GM12878 (cell line): Measurements from ENCODE around the gene CDH2. TPM values are rescaled to one million over a fixed set of nuclear protein-coding genes. Genes with fewer than 3 reads are reported as not detected.

Experiments used
- ATAC-seq: fragments of 200-7000 bp; cut with Tn5 transposase; 3 replicates; pipeline ENCODE4 v1.9.1; 2020; ENCODE audit warnings: mild to moderate bottlenecking, moderate library complexity
- BruUV-seq: library from RNA; stranded (reverse); fragments of 400-500 nt; replicated peaks from 2 replicates; lab custom pipeline; 2021; lab: Mats Ljungman, UMichigan
- CTCF ChIA-PET: fragments of 300-600 bp; sonication (Branson Sonifier 250); formaldehyde crosslinking; extraction: SDS; loops from one replicate; lab custom pipeline; 2021; ENCODE audit warnings: inconsistent platforms; lab: Yijun Ruan, JAX
- POLR2A ChIA-PET: fragments of 350-600 bp; formaldehyde crosslinking; extraction: SDS; loops from one replicate; lab custom pipeline; 2021; ENCODE audit warnings: inconsistent platforms; lab: Charles Lee
- RAD21 ChIA-PET: fragments of 300-600 bp; sonication (Branson Sonifier 250); formaldehyde crosslinking; loops from one replicate; lab custom pipeline; 2023; ENCODE audit warnings: antibody characterized with exemption; ENCODE audit not compliant: unreplicated experiment; lab: Charles Lee
- SMC1A ChIA-PET: fragments of 300-600 bp; sonication (Branson Sonifier 250); formaldehyde crosslinking; loops from one replicate; lab custom pipeline; 2023; ENCODE audit not compliant: unreplicated experiment, uncharacterized antibody; lab: Charles Lee
- DNase-seq: peaks from one replicate; pipeline ENCODE4 v3.0.0-alpha.2; 2011; ENCODE audit warnings: low read depth, low spot score
- FAIRE-seq: peaks from 3 replicates; lab custom pipeline; 2011; peaks lifted over from hg19 to GRCh38; lab: Jason Lieb, UNC
- H2AFZ ChIP-seq: 2 replicates; pipeline ENCODE4 v1.6.0; 2011; ENCODE audit warnings: low read depth, low read length, control low read depth; ENCODE audit not compliant: control insufficient read depth
- H3K27ac ChIP-seq: 2 replicates; pipeline ENCODE4 v1.5.1; 2011; ENCODE audit warnings: control low read depth; ENCODE audit not compliant: control insufficient read depth, insufficient read depth
- H3K27me3 ChIP-seq, 2 experiments: replicated peaks in 1 of 2; 2 replicates each; pipeline versions ENCODE4 v1.6.0 to v1.6.1; 2011; ENCODE audit warnings: low read length in 1 of 2; ENCODE audit not compliant: control insufficient read depth in 2 of 2, insufficient read depth in 2 of 2
- H3K36me3 ChIP-seq, 2 experiments: 2 replicates each; pipeline ENCODE4 v1.5.1; 2011; ENCODE audit warnings: low read length in 1 of 2; ENCODE audit not compliant: control insufficient read depth in 2 of 2, insufficient read depth in 2 of 2
- H3K4me1 ChIP-seq: 2 replicates; pipeline ENCODE4 v1.6.1; 2011; ENCODE audit warnings: mild to moderate bottlenecking, low read length, moderate library complexity, mixed read lengths; ENCODE audit not compliant: control insufficient read depth, insufficient read depth
- H3K4me2 ChIP-seq: 2 replicates; pipeline ENCODE4 v1.6.0; 2011; ENCODE audit warnings: control low read depth; ENCODE audit not compliant: control insufficient read depth, insufficient read depth
- H3K4me3 ChIP-seq: fragments of 200-600 bp; sonication (generic); 2 replicates; pipeline ENCODE4 v1.5.1; 2016
- H3K79me2 ChIP-seq: 2 replicates; pipeline ENCODE4 v1.6.0; 2011; ENCODE audit warnings: low read length; ENCODE audit not compliant: control insufficient read depth, insufficient read depth
- H3K9ac ChIP-seq: 2 replicates; pipeline ENCODE4 v1.8.0; 2011; ENCODE audit warnings: low read length, control low read depth, mixed read lengths; ENCODE audit not compliant: control insufficient read depth, insufficient read depth
- H3K9me3 ChIP-seq: replicated peaks from 3 replicates; pipeline ENCODE4 v1.5.1; 2011; ENCODE audit warnings: mild to moderate bottlenecking, low read length; ENCODE audit not compliant: control insufficient read depth, insufficient read depth
- H4K20me1 ChIP-seq: 2 replicates; pipeline ENCODE4 v1.6.0; 2011; ENCODE audit not compliant: control insufficient read depth, insufficient read depth
- ATF3 ChIP-seq: IDR thresholded peaks from 2 replicates; pipeline ENCODE4 v1.6.1; 2011; ENCODE audit warnings: low read depth, mild to moderate bottlenecking, low read length, moderate library complexity, borderline replicate concordance; ENCODE audit errors: extremely low read depth
- CBX5 ChIP-seq: sonication (generic); IDR thresholded peaks from 2 replicates; pipeline ENCODE4 v1.6.1; 2016; ENCODE audit warnings: low read depth, moderate library complexity, mild to moderate bottlenecking, inconsistent platforms
- CEBPZ ChIP-seq: fragments of 150-350 bp; IDR thresholded peaks from 2 replicates; pipeline ENCODE4 v1.6.1; 2016; ENCODE audit warnings: low read depth, low read length
- CTCF ChIP-seq, 3 experiments: IDR thresholded peaks in 2 of 3; conservative IDR thresholded peaks in 1 of 3; 2 replicates each; pipeline ENCODE4 v1.5.1; 2011; ENCODE audit warnings: low read depth in 3 of 3, low read length in 3 of 3, mild to moderate bottlenecking in 3 of 3, control low read depth in 2 of 3, moderate library complexity in 2 of 3, inconsistent platforms in 1 of 3, mixed read lengths in 1 of 3; ENCODE audit not compliant: control insufficient read depth in 2 of 3, insufficient read depth in 1 of 3; ENCODE audit errors: extremely low read depth in 1 of 3
- ESRRA ChIP-seq: IDR thresholded peaks from 2 replicates; pipeline ENCODE4 v1.6.1; 2012; ENCODE audit warnings: mild to moderate bottlenecking, low read length, improper control_type of control experiment
- KDM1A ChIP-seq: fragments of 200-600 bp; sonication (generic); IDR thresholded peaks from 2 replicates; pipeline ENCODE4 v1.6.1; 2016; ENCODE audit warnings: borderline replicate concordance
- MYB ChIP-seq: fragments of 150-350 bp; IDR thresholded peaks from 2 replicates; pipeline ENCODE4 v1.6.1; 2014; ENCODE audit warnings: mild to moderate bottlenecking, low read depth, low read length, borderline replicate concordance
- NFIC ChIP-seq: IDR thresholded peaks from 2 replicates; pipeline ENCODE4 v1.6.1; 2012; ENCODE audit warnings: low read depth, mild to moderate bottlenecking, inconsistent platforms, low read length, moderate library complexity
- RAD51 ChIP-seq: fragments of 450-650 bp; IDR thresholded peaks from 2 replicates; pipeline ENCODE4 v1.6.1; 2016; ENCODE audit warnings: moderate library complexity, mild to moderate bottlenecking, inconsistent platforms
- SUZ12 ChIP-seq: fragments of 200-600 bp; sonication (generic); IDR thresholded peaks from one replicate; pipeline ENCODE4 v1.6.1; 2018; ENCODE audit warnings: antibody characterized with exemption, mild to moderate bottlenecking; ENCODE audit not compliant: unreplicated experiment
- ZNF207 ChIP-seq: fragments of 450-650 bp; IDR thresholded peaks from 2 replicates; pipeline ENCODE4 v1.6.1; 2014; ENCODE audit warnings: antibody characterized with exemption, mild to moderate bottlenecking, borderline replicate concordance
- in situ Hi-C: fragments of 300-500 bp; cut with MboI; formaldehyde crosslinking; loops from 9 replicates; pipeline ENCODE4 v1.14.3; 2018; ENCODE audit warnings: mixed read lengths
- intact Hi-C: fragments of 100-400 bp; cut with micrococcal nuclease; formaldehyde crosslinking; loops from one replicate; pipeline ENCODE4 v1.14.2; 2022; ENCODE audit not compliant: unreplicated experiment
- polyA plus RNA-seq, 11 experiments: library from polyadenylated mRNA; depleted of rRNA in 4 of 11; unstranded in 6 of 11; stranded (reverse) in 5 of 11; fragments of >200 nt; fragmentation: Nextera tagmentation in 4 of 11; fragmentation: Illumina TruSeq in 1 of 11; extraction: Ambion mirVana in 4 of 11; extraction: Trizol in 1 of 11; gene quantifications; 1 replicate in 1 of 11; 2 replicates in 10 of 11; pipeline versions ENCODE4 v1.2.1 to v1.2.3, GENCODE V29; 2011 to 2016; ENCODE audit warnings: inconsistent platforms in 2 of 11, missing spikeins in 2 of 11, low read depth in 1 of 11
- total RNA-seq, 4 experiments: library from RNA; depleted of rRNA in 3 of 4; stranded (reverse); fragments of >200 nt in 3 of 4; fragmentation: Illumina TruSeq in 1 of 4; extraction: Trizol in 1 of 4; gene quantifications; 2 replicates each; pipeline versions ENCODE4 v1.2.1 to v1.2.3, GENCODE V29; 2013 to 2021
- TF ChIP-seq, protein P1 (sequence below): fragments of 450-650 bp; IDR thresholded peaks from 2 replicates; pipeline ENCODE4 v1.6.1; 2017; ENCODE audit warnings: antibody characterized with exemption, mild to moderate bottlenecking, moderate library complexity
- TF ChIP-seq, protein P2 (sequence below): fragments of 450-650 bp; IDR thresholded peaks from 2 replicates; pipeline ENCODE4 v1.6.1; 2017; ENCODE audit warnings: mild to moderate bottlenecking

Gene CDH2
- total and polyA plus RNA-seq, 10 of the 15 experiments (the other 5 are each of a cell fraction or from before 2014, with no cell fraction given), result 0.01 to 0.25 (median 0.06) TPM; not detected in 4

GRCh38 chr18:28018351-28018750 is 158.6 kb downstream of the CDH2 start:
- Histone ChIP-seq H3K36me3 (no peaks in the 10 kb centered on the region), H3K4me3 (no peak overlapping the region), H3K9ac (no peak overlapping the region), H3K79me2 (no peaks in the 10 kb centered on the region), H3K27me3 (no peaks in the 10 kb centered on the region), H2AFZ (no peak overlapping the region), H3K9me3 (no peaks in the 10 kb centered on the region), H4K20me1 (no peaks in the 10 kb centered on the region), H3K4me1 (no peaks in the 10 kb centered on the region), H3K27ac (no peak overlapping the region), H3K4me2 (no peak overlapping the region)
- no peak for ATAC-seq
- FAIRE-seq, result no peak
- intact Hi-C loops, result no loop called here
- in situ Hi-C loops, result loop anchor here (10.0 kb wide), 1 partner anchor 56 kb away; no protein-coding TSS in a partner anchor
- DNase-seq, result no peak
- RAD21 ChIA-PET, result no interaction called here
- POLR2A ChIA-PET, result no interaction called here
- no TSS peak for BruUV-seq
- CTCF ChIA-PET, result no interaction called here
- SMC1A ChIA-PET, result no interaction called here
- TF ChIP-seq ZNF207 (no peak), ATF3 (no peak), CBX5 (no peak), SUZ12 (no peak), KDM1A (no peak), CTCF (IDR thresholded peaks at IDR 0.05 in 2 of 3, conservative IDR thresholded peaks at IDR 0.05 in 1 of 3; ENCODE audit: control insufficient read depth in 2 of 3, extremely low read depth in 1 of 3, insufficient read depth in 1 of 3, low read depth in 3 of 3, low read length in 3 of 3) (no peak), CEBPZ (no peak), NFIC (no peak), RAD51 (no peak), ESRRA (no peak), MYB (no peak)
- TF ChIP-seq, protein P1, sequence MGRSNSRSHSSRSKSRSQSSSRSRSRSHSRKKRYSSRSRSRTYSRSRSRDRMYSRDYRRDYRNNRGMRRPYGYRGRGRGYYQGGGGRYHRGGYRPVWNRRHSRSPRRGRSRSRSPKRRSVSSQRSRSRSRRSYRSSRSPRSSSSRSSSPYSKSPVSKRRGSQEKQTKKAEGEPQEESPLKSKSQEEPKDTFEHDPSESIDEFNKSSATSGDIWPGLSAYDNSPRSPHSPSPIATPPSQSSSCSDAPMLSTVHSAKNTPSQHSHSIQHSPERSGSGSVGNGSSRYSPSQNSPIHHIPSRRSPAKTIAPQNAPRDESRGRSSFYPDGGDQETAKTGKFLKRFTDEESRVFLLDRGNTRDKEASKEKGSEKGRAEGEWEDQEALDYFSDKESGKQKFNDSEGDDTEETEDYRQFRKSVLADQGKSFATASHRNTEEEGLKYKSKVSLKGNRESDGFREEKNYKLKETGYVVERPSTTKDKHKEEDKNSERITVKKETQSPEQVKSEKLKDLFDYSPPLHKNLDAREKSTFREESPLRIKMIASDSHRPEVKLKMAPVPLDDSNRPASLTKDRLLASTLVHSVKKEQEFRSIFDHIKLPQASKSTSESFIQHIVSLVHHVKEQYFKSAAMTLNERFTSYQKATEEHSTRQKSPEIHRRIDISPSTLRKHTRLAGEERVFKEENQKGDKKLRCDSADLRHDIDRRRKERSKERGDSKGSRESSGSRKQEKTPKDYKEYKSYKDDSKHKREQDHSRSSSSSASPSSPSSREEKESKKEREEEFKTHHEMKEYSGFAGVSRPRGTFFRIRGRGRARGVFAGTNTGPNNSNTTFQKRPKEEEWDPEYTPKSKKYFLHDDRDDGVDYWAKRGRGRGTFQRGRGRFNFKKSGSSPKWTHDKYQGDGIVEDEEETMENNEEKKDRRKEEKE, result no peak
- TF ChIP-seq, protein P2, sequence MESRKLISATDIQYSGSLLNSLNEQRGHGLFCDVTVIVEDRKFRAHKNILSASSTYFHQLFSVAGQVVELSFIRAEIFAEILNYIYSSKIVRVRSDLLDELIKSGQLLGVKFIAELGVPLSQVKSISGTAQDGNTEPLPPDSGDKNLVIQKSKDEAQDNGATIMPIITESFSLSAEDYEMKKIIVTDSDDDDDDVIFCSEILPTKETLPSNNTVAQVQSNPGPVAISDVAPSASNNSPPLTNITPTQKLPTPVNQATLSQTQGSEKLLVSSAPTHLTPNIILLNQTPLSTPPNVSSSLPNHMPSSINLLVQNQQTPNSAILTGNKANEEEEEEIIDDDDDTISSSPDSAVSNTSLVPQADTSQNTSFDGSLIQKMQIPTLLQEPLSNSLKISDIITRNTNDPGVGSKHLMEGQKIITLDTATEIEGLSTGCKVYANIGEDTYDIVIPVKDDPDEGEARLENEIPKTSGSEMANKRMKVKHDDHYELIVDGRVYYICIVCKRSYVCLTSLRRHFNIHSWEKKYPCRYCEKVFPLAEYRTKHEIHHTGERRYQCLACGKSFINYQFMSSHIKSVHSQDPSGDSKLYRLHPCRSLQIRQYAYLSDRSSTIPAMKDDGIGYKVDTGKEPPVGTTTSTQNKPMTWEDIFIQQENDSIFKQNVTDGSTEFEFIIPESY, result no peak
